Neural crest cell (in vitro differentiated cells): ENCODE data around the gene AFDN. TPM values are rescaled to one million over a fixed set of nuclear protein-coding genes. Genes with fewer than 3 reads are reported as not detected.

ENCODE experiments used
- DNase-seq: peaks from one replicate; pipeline ENCODE4 v3.0.0; 2021; ENCODE audit warnings: low read depth, mixed read lengths, low spot score
- H3K27ac Mint-ChIP-seq: one replicate; pipeline ENCODE4 v1.8.0; 2021; ENCODE audit warnings: mild to moderate bottlenecking, mixed read lengths; ENCODE audit not compliant: unreplicated experiment
- H3K27me3 Mint-ChIP-seq: 2 replicates; pipeline ENCODE4 v1.8.0; 2021; ENCODE audit warnings: low read depth, mild to moderate bottlenecking, mixed read lengths
- H3K36me3 Mint-ChIP-seq: 2 replicates; pipeline ENCODE4 v1.8.0; 2021; ENCODE audit warnings: low read depth, mild to moderate bottlenecking, mixed read lengths
- H3K4me1 Mint-ChIP-seq: 2 replicates; pipeline ENCODE4 v1.8.0; 2021; ENCODE audit warnings: mixed read lengths
- H3K4me3 Mint-ChIP-seq: one replicate; pipeline ENCODE4 v1.8.0; 2021; ENCODE audit warnings: mild to moderate bottlenecking, mixed read lengths
- H3K9me3 Mint-ChIP-seq: 2 replicates; pipeline ENCODE4 v1.8.0; 2021; ENCODE audit warnings: mixed read lengths
- total RNA-seq: library from RNA; stranded (reverse); gene quantifications from 2 replicates; pipeline ENCODE4 v1.2.1, GENCODE V29; 2021
- TF ChIP-seq, protein P1 (sequence below): fragments of 200-600 bp; sonication (generic); conservative IDR thresholded peaks from 2 replicates; pipeline ENCODE4 v1.5.0; 2021; ENCODE audit warnings: antibody characterized with exemption, mild to moderate bottlenecking

The AFDN gene
- total RNA-seq, 1 donor from 2014 or later, result 143 TPM

DNA sequence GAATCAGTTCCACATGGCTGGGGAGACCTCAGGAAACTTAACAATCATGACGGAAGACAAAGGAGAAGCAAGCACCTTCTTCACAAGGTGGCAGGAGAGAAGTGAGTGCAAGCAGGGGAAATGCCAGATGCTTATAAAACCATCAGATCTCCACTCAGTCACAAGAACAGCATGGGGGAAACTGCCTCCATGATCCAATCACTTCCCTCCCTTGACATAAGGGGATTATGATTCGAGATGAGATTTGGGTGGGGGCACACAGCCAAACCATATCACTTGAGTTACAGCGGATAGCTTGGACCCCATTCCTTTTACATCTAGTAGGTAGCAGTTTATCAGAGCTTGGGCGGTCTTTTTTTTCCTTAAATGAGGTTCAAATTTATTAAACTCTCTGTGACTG lies 19.1 kb downstream of the AFDN start:
- Mint-ChIP-seq H3K9me3 (no peaks in the 10 kb centered on the region), H3K27ac (no peak overlapping the region), H3K36me3 (no peaks in the 10 kb centered on the region), H3K27me3 (peaks cover under 1% of the 10 kb centered on the region), H3K4me1 (peaks cover 31% of the 10 kb centered on the region), H3K4me3 (no peak overlapping the region)
- DNase-seq, result no peak
- TF ChIP-seq, protein P1, sequence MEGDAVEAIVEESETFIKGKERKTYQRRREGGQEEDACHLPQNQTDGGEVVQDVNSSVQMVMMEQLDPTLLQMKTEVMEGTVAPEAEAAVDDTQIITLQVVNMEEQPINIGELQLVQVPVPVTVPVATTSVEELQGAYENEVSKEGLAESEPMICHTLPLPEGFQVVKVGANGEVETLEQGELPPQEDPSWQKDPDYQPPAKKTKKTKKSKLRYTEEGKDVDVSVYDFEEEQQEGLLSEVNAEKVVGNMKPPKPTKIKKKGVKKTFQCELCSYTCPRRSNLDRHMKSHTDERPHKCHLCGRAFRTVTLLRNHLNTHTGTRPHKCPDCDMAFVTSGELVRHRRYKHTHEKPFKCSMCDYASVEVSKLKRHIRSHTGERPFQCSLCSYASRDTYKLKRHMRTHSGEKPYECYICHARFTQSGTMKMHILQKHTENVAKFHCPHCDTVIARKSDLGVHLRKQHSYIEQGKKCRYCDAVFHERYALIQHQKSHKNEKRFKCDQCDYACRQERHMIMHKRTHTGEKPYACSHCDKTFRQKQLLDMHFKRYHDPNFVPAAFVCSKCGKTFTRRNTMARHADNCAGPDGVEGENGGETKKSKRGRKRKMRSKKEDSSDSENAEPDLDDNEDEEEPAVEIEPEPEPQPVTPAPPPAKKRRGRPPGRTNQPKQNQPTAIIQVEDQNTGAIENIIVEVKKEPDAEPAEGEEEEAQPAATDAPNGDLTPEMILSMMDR, result no peak

- H3K27ac Mint-ChIP-seq, result no peak overlapping the region
- H3K9me3 Mint-ChIP-seq, result no peaks in the 10 kb centered on the region
- no peaks in the 10 kb centered on the region for H3K36me3 Mint-ChIP-seq
- peaks cover 38% of the 10 kb centered on the region for H3K4me1 Mint-ChIP-seq
- TF ChIP-seq, protein P1, result no peak
- no peak overlapping the region for H3K4me3 Mint-ChIP-seq
- DNase-seq, result no peak
- H3K27me3 Mint-ChIP-seq, result peaks cover 2% of the 10 kb centered on the region
Measured at GRCh38 chr6:167846997-167847606, 20.4 kb downstream of the AFDN start.

GRCh38 chr6:167847936-167848335 lies 21.2 kb downstream of the AFDN start:
- Mint-ChIP-seq H3K9me3 (no peaks in the 10 kb centered on the region), H3K27me3 (peaks cover 2% of the 10 kb centered on the region), H3K27ac (no peak overlapping the region)

DNA sequence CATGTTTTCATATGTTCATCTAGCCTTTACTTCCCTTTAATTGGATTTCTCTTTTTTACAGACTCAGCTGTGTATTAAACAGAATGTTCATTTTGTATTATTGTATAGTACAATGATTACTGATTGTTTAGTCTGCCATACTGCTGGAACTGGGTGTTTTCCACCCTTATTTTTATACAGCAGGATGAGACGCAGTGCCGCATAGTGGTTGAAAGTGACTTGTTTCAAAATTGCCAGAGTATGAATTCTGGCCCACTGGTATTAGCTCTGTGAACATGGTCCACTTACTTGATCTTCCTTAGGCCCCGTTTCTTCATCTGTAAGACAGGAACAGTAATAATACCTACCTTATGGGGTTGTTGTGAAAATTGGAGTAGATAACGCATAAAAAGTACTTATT lies 22.1 kb downstream of the AFDN start:
- Mint-ChIP-seq H3K36me3 (no peaks in the 10 kb centered on the region), H3K4me3 (no peak overlapping the region), H3K27ac (no peak overlapping the region), H3K9me3 (no peaks in the 10 kb centered on the region), H3K27me3 (peaks cover 2% of the 10 kb centered on the region), H3K4me1 (peaks cover 41% of the 10 kb centered on the region)
- no peak for DNase-seq
- TF ChIP-seq, protein P1, result no peak

More at GRCh38 chr6:167847936-167848335, 21.2 kb downstream of the AFDN start:
- DNase-seq, result no peak
- no peak overlapping the region for H3K4me3 Mint-ChIP-seq
- peaks cover 40% of the 10 kb centered on the region for H3K4me1 Mint-ChIP-seq
- TF ChIP-seq, protein P1, result no peak
- no peaks in the 10 kb centered on the region for H3K36me3 Mint-ChIP-seq

- Mint-ChIP-seq H3K4me1 (peaks cover 41% of the 10 kb centered on the region), H3K36me3 (no peaks in the 10 kb centered on the region), H3K9me3 (no peaks in the 10 kb centered on the region), H3K4me3 (no peak overlapping the region), H3K27me3 (peaks cover 2% of the 10 kb centered on the region), H3K27ac (no peak overlapping the region)
- TF ChIP-seq, protein P1, result no peak
- no peak for DNase-seq
Measured at GRCh38 chr6:167849846-167850459, 23.2 kb downstream of the AFDN start.
